WTC11 (cell line): Measurements from ENCODE around the gene SPN. TPM values are rescaled to one million over a fixed set of nuclear protein-coding genes. Genes with fewer than 3 reads are reported as not detected.

Experiments used
- ATAC-seq: fragments of 200-7000 bp; cut with Tn5 transposase; 2 replicates; pipeline ENCODE4 v1.10.0; 2021; ENCODE audit warnings: mild to moderate bottlenecking, moderate library complexity
- CTCF ChIA-PET: fragments of 300-600 bp; sonication (Branson Sonifier 250); formaldehyde crosslinking; loops from one replicate; lab custom pipeline; 2021; ENCODE audit warnings: antibody characterized with exemption; lab: Charles Lee
- POLR2A ChIA-PET: fragments of 350-600 bp; sonication (Branson Sonifier 250); formaldehyde crosslinking; loops from one replicate; lab custom pipeline; 2021; ENCODE audit warnings: antibody characterized with exemption; lab: Charles Lee
- DNase-seq: peaks from one replicate; pipeline ENCODE4 v3.0.0; 2021; ENCODE audit warnings: low spot score
- H3K27ac Mint-ChIP-seq: 2 replicates; pipeline ENCODE4 v1.8.0; 2021; ENCODE audit warnings: mixed read lengths
- H3K27me3 Mint-ChIP-seq: 2 replicates; pipeline ENCODE4 v1.8.0; 2021; ENCODE audit warnings: low read depth, mild to moderate bottlenecking, moderate library complexity, mixed read lengths
- H3K36me3 Mint-ChIP-seq: 2 replicates; pipeline ENCODE4 v1.8.0; 2021; ENCODE audit warnings: mixed read lengths
- H3K4me1 Mint-ChIP-seq: 2 replicates; pipeline ENCODE4 v1.8.0; 2022; ENCODE audit warnings: mixed read lengths
- H3K4me3 Mint-ChIP-seq: 2 replicates; pipeline ENCODE4 v1.8.0; 2021; ENCODE audit warnings: mild to moderate bottlenecking, moderate library complexity, mixed read lengths
- H3K9me3 Mint-ChIP-seq: 2 replicates; pipeline ENCODE4 v1.8.0; 2021; ENCODE audit warnings: mixed read lengths
- CBFB ChIP-seq: sonication (generic); formaldehyde crosslinking; IDR thresholded peaks from 2 replicates; pipeline ENCODE4 v1.8.1; 2022; ENCODE audit warnings: mild to moderate bottlenecking, low read depth, missing genetic modification reagents
- CREM ChIP-seq: sonication (generic); formaldehyde crosslinking; IDR thresholded peaks from 2 replicates; pipeline ENCODE4 v1.8.1; 2022; ENCODE audit warnings: mild to moderate bottlenecking, missing genetic modification reagents, moderate library complexity
- ETV6 ChIP-seq: sonication (generic); formaldehyde crosslinking; IDR thresholded peaks from 2 replicates; pipeline ENCODE4 v1.8.1; 2022; ENCODE audit warnings: mild to moderate bottlenecking, missing genetic modification reagents
- FOXK1 ChIP-seq: sonication (generic); formaldehyde crosslinking; IDR thresholded peaks from 2 replicates; pipeline ENCODE4 v1.8.0; 2022; ENCODE audit warnings: mild to moderate bottlenecking, moderate library complexity, missing genetic modification reagents
- JUN ChIP-seq: sonication (generic); formaldehyde crosslinking; IDR thresholded peaks from 2 replicates; pipeline ENCODE4 v1.8.0; 2023; ENCODE audit warnings: mild to moderate bottlenecking, missing genetic modification reagents
- MXD4 ChIP-seq: fragments of 250-450 bp; sonication (Bioruptor Pico); IDR thresholded peaks from 2 replicates; pipeline ENCODE4 v1.8.0; 2021; ENCODE audit warnings: mild to moderate bottlenecking, moderate library complexity, borderline replicate concordance
- NFATC4 ChIP-seq: fragments of 250-450 bp; sonication (Bioruptor Pico); IDR thresholded peaks from 2 replicates; pipeline ENCODE4 v1.9.0; 2021; ENCODE audit warnings: mild to moderate bottlenecking
- NFE2L1 ChIP-seq: sonication (generic); formaldehyde crosslinking; IDR thresholded peaks from 2 replicates; pipeline ENCODE4 v1.8.1; 2023; ENCODE audit warnings: missing genetic modification reagents
- PRRX2 ChIP-seq: fragments of 250-450 bp; sonication (Bioruptor Pico); IDR thresholded peaks from 2 replicates; pipeline ENCODE4 v1.8.0; 2021; ENCODE audit warnings: mild to moderate bottlenecking
- SMAD4 ChIP-seq: sonication (generic); formaldehyde crosslinking; IDR thresholded peaks from 2 replicates; pipeline ENCODE4 v1.8.0; 2022; ENCODE audit warnings: mild to moderate bottlenecking, missing genetic modification reagents
- TCF7 ChIP-seq: sonication (generic); formaldehyde crosslinking; IDR thresholded peaks from 2 replicates; pipeline ENCODE4 v1.8.0; 2022; ENCODE audit warnings: mild to moderate bottlenecking, low read depth, missing genetic modification reagents, moderate library complexity
- TEAD1 ChIP-seq: sonication (generic); formaldehyde crosslinking; IDR thresholded peaks from 2 replicates; pipeline ENCODE4 v1.8.0; 2022; ENCODE audit warnings: mild to moderate bottlenecking, missing genetic modification reagents
- ZNF219 ChIP-seq: sonication (generic); formaldehyde crosslinking; IDR thresholded peaks from 2 replicates; pipeline ENCODE4 v1.8.0; 2023; ENCODE audit warnings: missing genetic modification reagents, mild to moderate bottlenecking, borderline replicate concordance
- ZNF317 ChIP-seq: sonication (generic); formaldehyde crosslinking; IDR thresholded peaks from 2 replicates; pipeline ENCODE4 v1.8.1; 2023; ENCODE audit warnings: low read depth, mild to moderate bottlenecking, moderate library complexity, missing genetic modification reagents, borderline replicate concordance
- total RNA-seq: library from RNA; stranded (reverse); gene quantifications from 3 replicates; pipeline ENCODE4 v1.2.3, GENCODE V29; 2021
- TF ChIP-seq, protein P1 (sequence below): sonication (generic); formaldehyde crosslinking; IDR thresholded peaks from 2 replicates; pipeline ENCODE4 v1.8.1; 2023; ENCODE audit warnings: mild to moderate bottlenecking, missing genetic modification reagents, moderate library complexity
- TF ChIP-seq, protein P2 (sequence below): sonication (generic); formaldehyde crosslinking; IDR thresholded peaks from 2 replicates; pipeline ENCODE4 v1.8.1; 2022; ENCODE audit warnings: missing genetic modification reagents, borderline replicate concordance
- TF ChIP-seq, protein P3 (sequence below): sonication (generic); formaldehyde crosslinking; IDR thresholded peaks from 2 replicates; pipeline ENCODE4 v1.8.0; 2022; ENCODE audit warnings: mild to moderate bottlenecking, missing genetic modification reagents
- TF ChIP-seq, protein P4 (sequence below): sonication (generic); formaldehyde crosslinking; IDR thresholded peaks from 2 replicates; pipeline ENCODE4 v1.8.0; 2022; ENCODE audit warnings: mild to moderate bottlenecking, missing genetic modification reagents
- TF ChIP-seq, protein P5 (sequence below): fragments of 200-600 bp; IDR thresholded peaks from 2 replicates; pipeline ENCODE4 v1.8.0; 2022; ENCODE audit warnings: antibody characterized with exemption
- TF ChIP-seq, protein P6 (sequence below): sonication (generic); formaldehyde crosslinking; IDR thresholded peaks from 2 replicates; pipeline ENCODE4 v1.8.0; 2022; ENCODE audit warnings: mild to moderate bottlenecking, missing genetic modification reagents
- TF ChIP-seq, protein P7 (sequence below): fragments of 250-450 bp; sonication (Bioruptor Pico); IDR thresholded peaks from 2 replicates; pipeline ENCODE4 v1.9.0; 2021; ENCODE audit warnings: mild to moderate bottlenecking, borderline replicate concordance
- TF ChIP-seq, protein P8 (sequence below): sonication (generic); formaldehyde crosslinking; IDR thresholded peaks from 2 replicates; pipeline ENCODE4 v1.8.1; 2023; ENCODE audit warnings: mild to moderate bottlenecking, moderate library complexity, missing genetic modification reagents
- TF ChIP-seq, protein P9 (sequence below): sonication (generic); formaldehyde crosslinking; IDR thresholded peaks from 2 replicates; pipeline ENCODE4 v1.8.1; 2023; ENCODE audit warnings: mild to moderate bottlenecking, missing genetic modification reagents, moderate library complexity

The SPN gene
- total RNA-seq, 1 experiment from 2014 or later: 2.3 TPM

DNA sequence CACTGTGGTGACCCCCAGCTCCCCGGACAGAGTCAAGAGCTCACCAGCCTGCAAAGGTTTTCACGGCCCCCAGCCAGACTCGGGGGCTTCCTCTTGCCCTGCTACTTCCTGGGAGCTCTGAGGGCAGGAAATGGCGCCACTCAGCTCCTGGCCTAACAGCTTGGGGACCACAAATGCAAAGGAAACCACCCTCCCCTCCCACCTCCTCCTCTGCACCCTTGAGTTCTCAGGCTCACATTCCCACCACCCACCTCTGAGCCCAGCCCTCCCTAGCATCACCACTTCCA, 375 bp upstream of the SPN start:
- ATAC-seq (no peak), DNase-seq (no peak)
- CTCF ChIA-PET: interaction anchor here (1.0 to 1.6 kb wide), 2 partner anchors 38 to 67 kb away, joined by 3 to 6 read pairs; no protein-coding TSS in a partner anchor
- no peaks in the 10 kb centered on the region for H3K9me3 Mint-ChIP-seq
- H3K36me3 Mint-ChIP-seq: no peaks in the 10 kb centered on the region
- H3K27ac Mint-ChIP-seq: no peak overlapping the region
- no peak overlapping the region for H3K4me3 Mint-ChIP-seq
- H3K27me3 Mint-ChIP-seq: no peaks in the 10 kb centered on the region
- TF ChIP-seq, protein P1, sequence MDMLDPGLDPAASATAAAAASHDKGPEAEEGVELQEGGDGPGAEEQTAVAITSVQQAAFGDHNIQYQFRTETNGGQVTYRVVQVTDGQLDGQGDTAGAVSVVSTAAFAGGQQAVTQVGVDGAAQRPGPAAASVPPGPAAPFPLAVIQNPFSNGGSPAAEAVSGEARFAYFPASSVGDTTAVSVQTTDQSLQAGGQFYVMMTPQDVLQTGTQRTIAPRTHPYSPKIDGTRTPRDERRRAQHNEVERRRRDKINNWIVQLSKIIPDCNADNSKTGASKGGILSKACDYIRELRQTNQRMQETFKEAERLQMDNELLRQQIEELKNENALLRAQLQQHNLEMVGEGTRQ (CRISPR knock-in tag): no peak
- TF ChIP-seq, protein P2, sequence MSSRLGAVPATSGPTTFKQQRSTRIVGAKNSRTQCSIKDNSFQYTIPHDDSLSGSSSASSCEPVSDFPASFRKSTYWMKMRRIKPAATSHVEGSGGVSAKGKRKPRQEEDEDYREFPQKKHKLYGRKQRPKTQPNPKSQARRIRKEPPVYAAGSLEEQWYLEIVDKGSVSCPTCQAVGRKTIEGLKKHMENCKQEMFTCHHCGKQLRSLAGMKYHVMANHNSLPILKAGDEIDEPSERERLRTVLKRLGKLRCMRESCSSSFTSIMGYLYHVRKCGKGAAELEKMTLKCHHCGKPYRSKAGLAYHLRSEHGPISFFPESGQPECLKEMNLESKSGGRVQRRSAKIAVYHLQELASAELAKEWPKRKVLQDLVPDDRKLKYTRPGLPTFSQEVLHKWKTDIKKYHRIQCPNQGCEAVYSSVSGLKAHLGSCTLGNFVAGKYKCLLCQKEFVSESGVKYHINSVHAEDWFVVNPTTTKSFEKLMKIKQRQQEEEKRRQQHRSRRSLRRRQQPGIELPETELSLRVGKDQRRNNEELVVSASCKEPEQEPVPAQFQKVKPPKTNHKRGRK (CRISPR knock-in tag): no peak
- TF ChIP-seq ETV6 (CRISPR knock-in tag) (no peak), NFE2L1 (no peak), ZNF317 (no peak), JUN (no peak), FOXK1 (CRISPR knock-in tag) (no peak), PRRX2 (no peak)
- TF ChIP-seq, protein P3, sequence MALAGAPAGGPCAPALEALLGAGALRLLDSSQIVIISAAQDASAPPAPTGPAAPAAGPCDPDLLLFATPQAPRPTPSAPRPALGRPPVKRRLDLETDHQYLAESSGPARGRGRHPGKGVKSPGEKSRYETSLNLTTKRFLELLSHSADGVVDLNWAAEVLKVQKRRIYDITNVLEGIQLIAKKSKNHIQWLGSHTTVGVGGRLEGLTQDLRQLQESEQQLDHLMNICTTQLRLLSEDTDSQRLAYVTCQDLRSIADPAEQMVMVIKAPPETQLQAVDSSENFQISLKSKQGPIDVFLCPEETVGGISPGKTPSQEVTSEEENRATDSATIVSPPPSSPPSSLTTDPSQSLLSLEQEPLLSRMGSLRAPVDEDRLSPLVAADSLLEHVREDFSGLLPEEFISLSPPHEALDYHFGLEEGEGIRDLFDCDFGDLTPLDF (CRISPR knock-in tag): no peak
- TF ChIP-seq, protein P4, sequence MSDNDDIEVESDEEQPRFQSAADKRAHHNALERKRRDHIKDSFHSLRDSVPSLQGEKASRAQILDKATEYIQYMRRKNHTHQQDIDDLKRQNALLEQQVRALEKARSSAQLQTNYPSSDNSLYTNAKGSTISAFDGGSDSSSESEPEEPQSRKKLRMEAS: no peak
- TF ChIP-seq, protein P5, sequence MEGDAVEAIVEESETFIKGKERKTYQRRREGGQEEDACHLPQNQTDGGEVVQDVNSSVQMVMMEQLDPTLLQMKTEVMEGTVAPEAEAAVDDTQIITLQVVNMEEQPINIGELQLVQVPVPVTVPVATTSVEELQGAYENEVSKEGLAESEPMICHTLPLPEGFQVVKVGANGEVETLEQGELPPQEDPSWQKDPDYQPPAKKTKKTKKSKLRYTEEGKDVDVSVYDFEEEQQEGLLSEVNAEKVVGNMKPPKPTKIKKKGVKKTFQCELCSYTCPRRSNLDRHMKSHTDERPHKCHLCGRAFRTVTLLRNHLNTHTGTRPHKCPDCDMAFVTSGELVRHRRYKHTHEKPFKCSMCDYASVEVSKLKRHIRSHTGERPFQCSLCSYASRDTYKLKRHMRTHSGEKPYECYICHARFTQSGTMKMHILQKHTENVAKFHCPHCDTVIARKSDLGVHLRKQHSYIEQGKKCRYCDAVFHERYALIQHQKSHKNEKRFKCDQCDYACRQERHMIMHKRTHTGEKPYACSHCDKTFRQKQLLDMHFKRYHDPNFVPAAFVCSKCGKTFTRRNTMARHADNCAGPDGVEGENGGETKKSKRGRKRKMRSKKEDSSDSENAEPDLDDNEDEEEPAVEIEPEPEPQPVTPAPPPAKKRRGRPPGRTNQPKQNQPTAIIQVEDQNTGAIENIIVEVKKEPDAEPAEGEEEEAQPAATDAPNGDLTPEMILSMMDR: no peak
- H3K4me1 Mint-ChIP-seq: peaks cover 46% of the 10 kb centered on the region
- POLR2A ChIA-PET: interaction anchor here (0.9 kb wide), 1 partner anchor 17 kb away, joined by 4 read pairs; the partner anchor contains the start of gene QPRT

DNA sequence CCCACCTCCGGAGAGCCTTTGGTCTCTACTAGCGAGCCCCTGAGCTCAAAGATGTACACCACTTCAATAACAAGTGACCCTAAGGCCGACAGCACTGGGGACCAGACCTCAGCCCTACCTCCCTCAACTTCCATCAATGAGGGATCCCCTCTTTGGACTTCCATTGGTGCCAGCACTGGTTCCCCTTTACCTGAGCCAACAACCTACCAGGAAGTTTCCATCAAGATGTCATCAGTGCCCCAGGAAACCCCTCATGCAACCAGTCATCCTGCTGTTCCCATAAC, 702 bp downstream of the SPN start:
- no peak for ATAC-seq
- Mint-ChIP-seq H3K4me3 (no peak overlapping the region), H3K36me3 (no peaks in the 10 kb centered on the region), H3K4me1 (peaks cover 48% of the 10 kb centered on the region), H3K27me3 (no peaks in the 10 kb centered on the region), H3K9me3 (no peaks in the 10 kb centered on the region), H3K27ac (no peak overlapping the region)
- ChIA-PET CTCF (interaction anchor here (1.6 kb wide), 1 partner anchor 66 kb away, joined by 6 read pairs; no protein-coding TSS in a partner anchor), POLR2A (interaction anchor here (0.8 to 1.0 kb wide), 2 partner anchors 16 to 126 kb away, joined by 3 read pairs; partner anchors contain the start of gene KIF22)
- DNase-seq: no peak
- TF ChIP-seq ZNF219 (no peak), TEAD1 (CRISPR knock-in tag) (no peak), CBFB (CRISPR knock-in tag) (no peak), TCF7 (no peak), MXD4 (CRISPR knock-in tag) (no peak), NFATC4 (CRISPR knock-in tag) (no peak), ETV6 (CRISPR knock-in tag) (no peak), CREM (no peak), PRRX2 (no peak), SMAD4 (CRISPR knock-in tag) (no peak)
- TF ChIP-seq, protein P4: no peak
- TF ChIP-seq, protein P6, sequence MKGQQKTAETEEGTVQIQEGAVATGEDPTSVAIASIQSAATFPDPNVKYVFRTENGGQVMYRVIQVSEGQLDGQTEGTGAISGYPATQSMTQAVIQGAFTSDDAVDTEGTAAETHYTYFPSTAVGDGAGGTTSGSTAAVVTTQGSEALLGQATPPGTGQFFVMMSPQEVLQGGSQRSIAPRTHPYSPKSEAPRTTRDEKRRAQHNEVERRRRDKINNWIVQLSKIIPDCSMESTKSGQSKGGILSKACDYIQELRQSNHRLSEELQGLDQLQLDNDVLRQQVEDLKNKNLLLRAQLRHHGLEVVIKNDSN (CRISPR knock-in tag): no peak
- TF ChIP-seq, protein P7, sequence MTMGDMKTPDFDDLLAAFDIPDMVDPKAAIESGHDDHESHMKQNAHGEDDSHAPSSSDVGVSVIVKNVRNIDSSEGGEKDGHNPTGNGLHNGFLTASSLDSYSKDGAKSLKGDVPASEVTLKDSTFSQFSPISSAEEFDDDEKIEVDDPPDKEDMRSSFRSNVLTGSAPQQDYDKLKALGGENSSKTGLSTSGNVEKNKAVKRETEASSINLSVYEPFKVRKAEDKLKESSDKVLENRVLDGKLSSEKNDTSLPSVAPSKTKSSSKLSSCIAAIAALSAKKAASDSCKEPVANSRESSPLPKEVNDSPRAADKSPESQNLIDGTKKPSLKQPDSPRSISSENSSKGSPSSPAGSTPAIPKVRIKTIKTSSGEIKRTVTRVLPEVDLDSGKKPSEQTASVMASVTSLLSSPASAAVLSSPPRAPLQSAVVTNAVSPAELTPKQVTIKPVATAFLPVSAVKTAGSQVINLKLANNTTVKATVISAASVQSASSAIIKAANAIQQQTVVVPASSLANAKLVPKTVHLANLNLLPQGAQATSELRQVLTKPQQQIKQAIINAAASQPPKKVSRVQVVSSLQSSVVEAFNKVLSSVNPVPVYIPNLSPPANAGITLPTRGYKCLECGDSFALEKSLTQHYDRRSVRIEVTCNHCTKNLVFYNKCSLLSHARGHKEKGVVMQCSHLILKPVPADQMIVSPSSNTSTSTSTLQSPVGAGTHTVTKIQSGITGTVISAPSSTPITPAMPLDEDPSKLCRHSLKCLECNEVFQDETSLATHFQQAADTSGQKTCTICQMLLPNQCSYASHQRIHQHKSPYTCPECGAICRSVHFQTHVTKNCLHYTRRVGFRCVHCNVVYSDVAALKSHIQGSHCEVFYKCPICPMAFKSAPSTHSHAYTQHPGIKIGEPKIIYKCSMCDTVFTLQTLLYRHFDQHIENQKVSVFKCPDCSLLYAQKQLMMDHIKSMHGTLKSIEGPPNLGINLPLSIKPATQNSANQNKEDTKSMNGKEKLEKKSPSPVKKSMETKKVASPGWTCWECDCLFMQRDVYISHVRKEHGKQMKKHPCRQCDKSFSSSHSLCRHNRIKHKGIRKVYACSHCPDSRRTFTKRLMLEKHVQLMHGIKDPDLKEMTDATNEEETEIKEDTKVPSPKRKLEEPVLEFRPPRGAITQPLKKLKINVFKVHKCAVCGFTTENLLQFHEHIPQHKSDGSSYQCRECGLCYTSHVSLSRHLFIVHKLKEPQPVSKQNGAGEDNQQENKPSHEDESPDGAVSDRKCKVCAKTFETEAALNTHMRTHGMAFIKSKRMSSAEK (CRISPR knock-in tag): no peak
- TF ChIP-seq, protein P8, sequence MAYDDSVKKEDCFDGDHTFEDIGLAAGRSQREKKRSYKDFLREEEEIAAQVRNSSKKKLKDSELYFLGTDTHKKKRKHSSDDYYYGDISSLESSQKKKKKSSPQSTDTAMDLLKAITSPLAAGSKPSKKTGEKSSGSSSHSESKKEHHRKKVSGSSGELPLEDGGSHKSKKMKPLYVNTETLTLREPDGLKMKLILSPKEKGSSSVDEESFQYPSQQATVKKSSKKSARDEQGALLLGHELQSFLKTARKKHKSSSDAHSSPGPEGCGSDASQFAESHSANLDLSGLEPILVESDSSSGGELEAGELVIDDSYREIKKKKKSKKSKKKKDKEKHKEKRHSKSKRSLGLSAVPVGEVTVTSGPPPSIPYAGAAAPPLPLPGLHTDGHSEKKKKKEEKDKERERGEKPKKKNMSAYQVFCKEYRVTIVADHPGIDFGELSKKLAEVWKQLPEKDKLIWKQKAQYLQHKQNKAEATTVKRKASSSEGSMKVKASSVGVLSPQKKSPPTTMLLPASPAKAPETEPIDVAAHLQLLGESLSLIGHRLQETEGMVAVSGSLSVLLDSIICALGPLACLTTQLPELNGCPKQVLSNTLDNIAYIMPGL (CRISPR knock-in tag): no peak
- TF ChIP-seq, protein P9, sequence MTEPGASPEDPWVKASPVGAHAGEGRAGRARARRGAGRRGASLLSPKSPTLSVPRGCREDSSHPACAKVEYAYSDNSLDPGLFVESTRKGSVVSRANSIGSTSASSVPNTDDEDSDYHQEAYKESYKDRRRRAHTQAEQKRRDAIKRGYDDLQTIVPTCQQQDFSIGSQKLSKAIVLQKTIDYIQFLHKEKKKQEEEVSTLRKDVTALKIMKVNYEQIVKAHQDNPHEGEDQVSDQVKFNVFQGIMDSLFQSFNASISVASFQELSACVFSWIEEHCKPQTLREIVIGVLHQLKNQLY (CRISPR knock-in tag): no peak
